ENCODE data around the gene CD300A.

CD300A gene

GRCh38 chr17:74520016-74520434 lies 53.6 kb downstream of the CD300A start:
- TF ChIP-seq USF1 (IDR thresholded peaks at IDR 0.05) (no peak), EGR1 (IDR thresholded peaks at IDR 0.05) (no peak), RAD21 (IDR thresholded peaks at IDR 0.05; ENCODE audit: low read depth) (no peak), NFIC (IDR thresholded peaks at IDR 0.05) (no peak), TAF1 (IDR thresholded peaks at IDR 0.05; ENCODE audit: low read depth) (no peak), CREB1 (IDR thresholded peaks at IDR 0.05; ENCODE audit: low read depth) (no peak), MAX (IDR thresholded peaks at IDR 0.05) (no peak), REST (IDR thresholded peaks at IDR 0.05; ENCODE audit: low read depth) (no peak), TCF12 (IDR thresholded peaks at IDR 0.05; ENCODE audit: low read depth) (no peak), FOXM1 (IDR thresholded peaks at IDR 0.05; ENCODE audit: borderline replicate concordance, low read depth) (no peak), CEBPB (IDR thresholded peaks at IDR 0.05) (no peak), TEAD4 (IDR thresholded peaks at IDR 0.05) (no peak), EP300 (IDR thresholded peaks at IDR 0.05; ENCODE audit: borderline replicate concordance) (no peak)

- no peak for TF ChIP-seq NFIC (IDR thresholded peaks at IDR 0.05)
- no peak for TF ChIP-seq TEAD4 (IDR thresholded peaks at IDR 0.05)
- no peak for TF ChIP-seq CREB1 (IDR thresholded peaks at IDR 0.05; ENCODE audit: low read depth)
- TF ChIP-seq USF1 (IDR thresholded peaks at IDR 0.05) = no peak
- no peak for TF ChIP-seq TAF1 (IDR thresholded peaks at IDR 0.05; ENCODE audit: low read depth)
- TF ChIP-seq EP300 (IDR thresholded peaks at IDR 0.05; ENCODE audit: borderline replicate concordance) = no peak
- TF ChIP-seq ZBTB7A (IDR thresholded peaks at IDR 0.05; ENCODE audit: low read depth) = no peak
- no peak for TF ChIP-seq EGR1 (IDR thresholded peaks at IDR 0.05)
- no peak for TF ChIP-seq YY1 (IDR thresholded peaks at IDR 0.05; ENCODE audit: low read depth)
- TF ChIP-seq TCF12 (IDR thresholded peaks at IDR 0.05; ENCODE audit: low read depth) = no peak
- TF ChIP-seq MAX (IDR thresholded peaks at IDR 0.05) = no peak
- TF ChIP-seq RAD21 (IDR thresholded peaks at IDR 0.05; ENCODE audit: low read depth) = no peak
- TF ChIP-seq REST (IDR thresholded peaks at IDR 0.05; ENCODE audit: low read depth) = no peak
- TF ChIP-seq FOXM1 (IDR thresholded peaks at IDR 0.05; ENCODE audit: borderline replicate concordance, low read depth) = no peak
- TF ChIP-seq CEBPB (IDR thresholded peaks at IDR 0.05) = no peak
Observed at GRCh38 chr17:74520790-74521480, 54.5 kb downstream of the CD300A start.

- no peak for TF ChIP-seq FOXM1 (IDR thresholded peaks at IDR 0.05; ENCODE audit: borderline replicate concordance, low read depth)
- no peak for TF ChIP-seq YY1 (IDR thresholded peaks at IDR 0.05; ENCODE audit: low read depth)
- TF ChIP-seq CREB1 (IDR thresholded peaks at IDR 0.05; ENCODE audit: low read depth) = no peak
- TF ChIP-seq EGR1 (IDR thresholded peaks at IDR 0.05) = no peak
- no peak for TF ChIP-seq TAF1 (IDR thresholded peaks at IDR 0.05; ENCODE audit: low read depth)
- TF ChIP-seq MAX (IDR thresholded peaks at IDR 0.05) = no peak
- TF ChIP-seq USF1 (IDR thresholded peaks at IDR 0.05) = no peak
- TF ChIP-seq RAD21 (IDR thresholded peaks at IDR 0.05; ENCODE audit: low read depth) = no peak
- TF ChIP-seq ZBTB7A (IDR thresholded peaks at IDR 0.05; ENCODE audit: low read depth) = no peak
- TF ChIP-seq TEAD4 (IDR thresholded peaks at IDR 0.05) = no peak
- TF ChIP-seq TCF12 (IDR thresholded peaks at IDR 0.05; ENCODE audit: low read depth) = no peak
- no peak for TF ChIP-seq EP300 (IDR thresholded peaks at IDR 0.05; ENCODE audit: borderline replicate concordance)
- TF ChIP-seq REST (IDR thresholded peaks at IDR 0.05; ENCODE audit: low read depth) = no peak
Observed at GRCh38 chr17:74521701-74522201, 55.3 kb downstream of the CD300A start.
